Sigmoid colon (tissue), 4 donors: ENCODE data around the gene TOR1B.

Source experiments
- POLR2A ChIP-seq, 2 donors: fragments of 450-650 bp; IDR thresholded peaks; one replicate each; pipeline ENCODE4 v1.6.1; 2016; ENCODE audit warnings: antibody characterized with exemption in 2 of 2, mild to moderate bottlenecking in 2 of 2, moderate library complexity in 2 of 2
- POLR2AphosphoS5 ChIP-seq, 4 donors: sonication (generic); formaldehyde crosslinking; IDR thresholded peaks; one replicate each; pipeline ENCODE4 v1.6.1; 2017; ENCODE audit warnings: antibody characterized with exemption in 4 of 4
- TF ChIP-seq, protein P1 (sequence below), 4 experiments: fragments of 450-650 bp in 3 of 4; fragments of 200-600 bp in 1 of 4; IDR thresholded peaks; one replicate each; pipeline ENCODE4 v1.5.1; 2016 to 2019; ENCODE audit warnings: antibody characterized with exemption in 4 of 4, mild to moderate bottlenecking in 3 of 4, moderate library complexity in 2 of 4

DNA sequence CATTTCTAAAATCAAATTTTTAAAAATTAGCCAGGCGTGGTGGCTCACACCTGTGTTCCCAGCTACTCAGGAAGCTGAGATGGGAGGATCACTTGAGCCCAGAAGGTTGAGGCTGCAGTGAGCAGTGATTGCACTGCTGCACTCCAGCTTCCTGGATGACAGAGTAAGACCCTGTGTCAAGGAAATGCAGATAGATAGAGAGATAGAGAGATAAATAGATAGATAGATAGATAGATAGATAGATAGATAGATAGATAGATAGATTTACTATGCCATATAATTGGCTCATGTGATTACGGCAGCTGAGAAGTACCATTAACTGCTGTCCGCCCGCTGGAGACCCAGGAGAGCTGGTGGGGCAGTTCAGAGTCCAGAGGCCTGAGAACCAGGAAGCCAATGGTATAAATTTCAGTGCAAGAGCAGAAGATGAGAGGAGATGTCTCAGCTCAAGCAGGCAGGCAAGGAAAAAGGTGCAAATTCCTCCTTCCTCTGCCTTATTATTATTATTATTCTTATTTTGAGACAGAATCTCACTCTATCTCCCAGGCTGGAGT is 37.1 kb upstream of the TOR1B start:
- no peak for TF ChIP-seq POLR2A (IDR thresholded peaks at IDR 0.05)
- TF ChIP-seq, protein P1, sequence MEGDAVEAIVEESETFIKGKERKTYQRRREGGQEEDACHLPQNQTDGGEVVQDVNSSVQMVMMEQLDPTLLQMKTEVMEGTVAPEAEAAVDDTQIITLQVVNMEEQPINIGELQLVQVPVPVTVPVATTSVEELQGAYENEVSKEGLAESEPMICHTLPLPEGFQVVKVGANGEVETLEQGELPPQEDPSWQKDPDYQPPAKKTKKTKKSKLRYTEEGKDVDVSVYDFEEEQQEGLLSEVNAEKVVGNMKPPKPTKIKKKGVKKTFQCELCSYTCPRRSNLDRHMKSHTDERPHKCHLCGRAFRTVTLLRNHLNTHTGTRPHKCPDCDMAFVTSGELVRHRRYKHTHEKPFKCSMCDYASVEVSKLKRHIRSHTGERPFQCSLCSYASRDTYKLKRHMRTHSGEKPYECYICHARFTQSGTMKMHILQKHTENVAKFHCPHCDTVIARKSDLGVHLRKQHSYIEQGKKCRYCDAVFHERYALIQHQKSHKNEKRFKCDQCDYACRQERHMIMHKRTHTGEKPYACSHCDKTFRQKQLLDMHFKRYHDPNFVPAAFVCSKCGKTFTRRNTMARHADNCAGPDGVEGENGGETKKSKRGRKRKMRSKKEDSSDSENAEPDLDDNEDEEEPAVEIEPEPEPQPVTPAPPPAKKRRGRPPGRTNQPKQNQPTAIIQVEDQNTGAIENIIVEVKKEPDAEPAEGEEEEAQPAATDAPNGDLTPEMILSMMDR (IDR thresholded peaks at IDR 0.05): no peak
- no peak for TF ChIP-seq POLR2AphosphoS5 (IDR thresholded peaks at IDR 0.05)
